LNCAP (cell line): ENCODE data around the gene ZNF532.

ENCODE experiments used
- TF ChIP-seq, protein P1 (sequence below): fragments of 450-650 bp; IDR thresholded peaks from 2 replicates; pipeline ENCODE4 v1.5.1; 2017; ENCODE audit warnings: mild to moderate bottlenecking

Gene ZNF532

DNA sequence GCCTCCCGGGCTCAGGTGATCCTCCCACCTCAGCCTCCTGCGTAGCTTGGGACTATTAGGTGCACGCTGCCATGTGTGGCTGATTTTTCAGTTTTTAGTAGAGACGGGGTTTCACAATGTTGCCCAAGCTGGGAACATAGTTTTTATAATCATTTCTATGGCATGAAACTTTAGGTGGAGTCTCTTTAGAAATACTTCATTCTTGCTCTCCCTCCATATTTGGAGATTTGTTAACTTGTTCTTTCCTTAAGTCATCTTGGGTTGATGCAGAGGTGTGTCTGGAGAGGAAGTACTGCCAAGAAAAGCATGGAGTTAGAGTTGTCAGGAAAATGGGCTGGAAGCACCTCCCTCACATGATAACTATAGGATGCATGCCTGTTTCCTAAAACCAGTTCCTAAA, 17.4 kb downstream of the ZNF532 start:
- TF ChIP-seq, protein P1, sequence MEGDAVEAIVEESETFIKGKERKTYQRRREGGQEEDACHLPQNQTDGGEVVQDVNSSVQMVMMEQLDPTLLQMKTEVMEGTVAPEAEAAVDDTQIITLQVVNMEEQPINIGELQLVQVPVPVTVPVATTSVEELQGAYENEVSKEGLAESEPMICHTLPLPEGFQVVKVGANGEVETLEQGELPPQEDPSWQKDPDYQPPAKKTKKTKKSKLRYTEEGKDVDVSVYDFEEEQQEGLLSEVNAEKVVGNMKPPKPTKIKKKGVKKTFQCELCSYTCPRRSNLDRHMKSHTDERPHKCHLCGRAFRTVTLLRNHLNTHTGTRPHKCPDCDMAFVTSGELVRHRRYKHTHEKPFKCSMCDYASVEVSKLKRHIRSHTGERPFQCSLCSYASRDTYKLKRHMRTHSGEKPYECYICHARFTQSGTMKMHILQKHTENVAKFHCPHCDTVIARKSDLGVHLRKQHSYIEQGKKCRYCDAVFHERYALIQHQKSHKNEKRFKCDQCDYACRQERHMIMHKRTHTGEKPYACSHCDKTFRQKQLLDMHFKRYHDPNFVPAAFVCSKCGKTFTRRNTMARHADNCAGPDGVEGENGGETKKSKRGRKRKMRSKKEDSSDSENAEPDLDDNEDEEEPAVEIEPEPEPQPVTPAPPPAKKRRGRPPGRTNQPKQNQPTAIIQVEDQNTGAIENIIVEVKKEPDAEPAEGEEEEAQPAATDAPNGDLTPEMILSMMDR = no peak

DNA sequence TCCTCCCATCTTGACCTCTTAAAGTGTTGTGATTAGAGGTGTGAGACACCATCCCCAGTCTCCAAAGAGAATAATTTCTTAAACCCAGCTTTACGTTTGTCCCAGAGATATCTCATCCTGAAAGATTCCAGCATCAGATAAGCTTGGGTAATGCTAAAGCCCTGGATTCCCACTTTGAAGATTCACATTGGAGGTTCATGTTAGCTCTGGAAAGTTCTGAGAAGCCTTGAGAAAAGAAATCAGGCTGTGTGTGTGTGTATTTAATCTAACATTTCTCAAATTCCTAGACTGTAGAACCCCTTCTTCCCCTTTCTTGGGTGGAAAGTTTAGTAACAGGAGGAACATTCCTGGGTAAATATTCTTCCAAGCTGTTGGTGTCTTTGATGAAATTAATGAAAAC, 18.0 kb downstream of the ZNF532 start:
- TF ChIP-seq, protein P1 = no peak

DNA sequence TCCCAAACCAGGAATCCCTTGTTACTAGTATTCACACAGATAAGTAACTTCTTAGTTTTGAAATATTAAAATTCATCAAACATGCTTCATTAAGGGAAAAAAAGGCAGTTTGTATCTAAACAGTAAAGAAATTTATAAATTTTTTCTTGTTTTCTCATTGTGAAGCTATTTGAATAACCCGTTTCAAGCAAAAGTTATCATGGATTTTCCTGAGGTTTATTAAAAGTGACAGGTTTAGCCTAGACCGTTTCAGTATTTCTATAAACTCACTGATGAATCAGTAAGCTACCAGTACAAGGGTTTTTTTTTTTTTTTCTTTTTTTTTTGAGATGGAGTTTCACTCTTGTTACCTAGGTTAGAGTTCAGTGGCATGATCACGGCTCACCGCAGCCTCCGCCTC, 20.0 kb downstream of the ZNF532 start:
- TF ChIP-seq, protein P1 = no peak

DNA sequence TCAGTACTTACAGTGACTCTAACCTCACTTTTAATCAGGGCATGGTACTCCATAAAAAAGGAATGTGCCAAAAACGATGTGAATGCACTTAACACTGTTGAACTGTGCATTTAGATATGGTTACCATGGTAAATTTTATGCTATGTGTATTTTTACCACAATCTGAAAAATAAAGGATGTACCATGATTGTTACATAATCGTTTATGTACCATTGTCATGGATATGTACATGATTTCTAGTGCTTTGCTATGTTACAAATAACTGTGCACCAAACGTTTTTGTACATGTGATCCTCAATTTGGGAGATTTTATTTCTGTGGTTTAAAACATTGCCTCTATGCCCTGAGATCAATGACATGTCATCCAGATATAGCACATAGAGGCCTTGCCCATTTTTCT, 21.8 kb downstream of the ZNF532 start:
- TF ChIP-seq, protein P1 = no peak

DNA sequence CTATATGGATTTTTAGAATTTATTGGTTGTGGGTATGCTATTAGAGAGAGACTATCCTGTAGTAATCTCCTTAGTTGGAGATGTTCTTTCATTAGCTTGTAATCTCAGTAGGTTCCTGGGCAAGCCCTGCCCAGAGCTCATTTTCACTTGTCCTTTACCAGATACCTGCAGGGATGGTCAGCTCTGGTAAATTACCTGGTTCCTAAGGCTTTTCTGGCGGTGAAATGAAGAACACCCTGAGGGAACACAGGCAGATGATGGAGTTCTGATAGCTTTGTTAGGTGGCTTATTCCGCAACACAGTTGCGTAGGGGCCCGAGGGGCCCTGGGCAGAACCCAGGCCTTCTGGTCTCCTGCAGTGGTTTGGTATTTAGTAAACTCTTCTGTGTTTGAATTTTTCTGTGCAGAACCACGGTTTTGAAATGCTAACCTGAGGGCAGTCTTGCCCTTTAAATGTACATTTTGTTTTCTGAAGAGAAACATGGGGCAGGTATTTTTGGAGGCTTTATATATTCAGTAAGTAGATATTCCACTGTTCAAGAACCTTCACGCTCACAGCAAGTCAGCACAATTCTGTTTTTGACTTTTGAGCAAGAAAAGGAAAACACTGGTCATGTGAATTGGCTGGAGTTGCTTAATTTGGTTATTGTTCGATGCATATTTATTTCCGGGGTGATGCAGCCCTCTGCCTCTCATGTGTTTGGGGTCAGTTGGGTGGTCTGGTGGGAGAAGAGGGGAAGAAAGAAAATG, 22.4 kb downstream of the ZNF532 start:
- TF ChIP-seq, protein P1 = no peak

DNA sequence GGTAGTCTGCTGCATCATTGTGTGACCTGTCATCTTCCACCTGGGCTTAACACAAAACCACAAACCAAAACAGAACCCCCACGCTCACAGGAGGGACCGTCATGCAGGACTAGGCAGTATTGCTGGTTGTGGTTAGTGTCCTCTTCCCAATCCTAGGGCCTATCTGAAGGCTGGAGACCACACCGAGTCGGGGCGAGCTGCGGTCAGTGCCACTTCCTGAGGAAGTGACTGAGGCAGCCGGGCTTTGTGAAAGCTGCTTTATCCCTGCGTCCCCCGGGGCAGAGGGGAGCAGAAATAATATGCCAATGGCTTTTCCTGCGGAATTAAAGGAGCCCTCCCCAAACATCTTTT, 22.9 kb downstream of the ZNF532 start:
- TF ChIP-seq, protein P1 = no peak

DNA sequence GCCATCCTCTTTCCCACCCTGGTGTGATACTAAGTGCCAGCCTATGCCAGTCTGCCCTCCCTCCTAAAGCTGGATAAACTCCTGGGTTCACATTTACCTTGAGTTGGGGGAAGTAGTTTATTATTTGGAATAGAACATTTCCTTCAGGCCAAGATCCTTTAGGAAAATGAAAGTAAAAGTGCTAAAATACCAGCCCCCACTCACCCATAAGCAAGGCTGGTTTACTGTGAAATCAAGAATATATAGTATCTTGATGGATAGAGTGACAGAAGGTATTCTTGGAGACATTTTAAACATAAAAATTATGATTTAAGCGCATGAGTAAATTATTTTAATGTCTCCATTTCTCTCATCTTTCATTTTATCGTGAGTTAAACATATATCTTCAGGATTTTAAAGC, 27.1 kb downstream of the ZNF532 start:
- TF ChIP-seq, protein P1 = no peak

DNA sequence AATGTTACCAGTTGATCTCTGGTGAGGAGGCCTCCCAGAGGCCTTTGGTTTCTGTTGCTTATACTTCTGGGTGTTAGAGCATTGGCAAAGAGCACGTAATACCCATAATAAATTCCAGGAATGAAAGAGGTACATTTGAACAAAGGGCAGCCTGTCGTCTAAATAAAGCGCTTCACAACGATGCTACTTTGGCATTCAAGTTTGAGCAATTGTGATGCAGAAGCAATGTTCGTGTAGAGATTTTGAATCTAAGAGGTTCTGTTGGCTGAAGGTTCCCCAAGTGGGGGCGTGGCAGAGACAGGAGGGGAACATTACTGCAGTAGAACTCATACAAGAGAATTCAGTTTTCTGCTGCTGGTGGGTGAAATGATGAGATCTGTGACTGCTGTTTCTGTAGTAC, 27.8 kb downstream of the ZNF532 start:
- TF ChIP-seq, protein P1 = no peak
